Measurements from ENCODE around the gene RNMT.

GRCh38 chr18:13725566-13726231, 774 bp upstream of the RNMT start:
- no peak for TF ChIP-seq CTCF (conservative IDR thresholded peaks at IDR 0.05; ENCODE audit: low read length)
- TF ChIP-seq EZH2phosphoT487 (IDR thresholded peaks at IDR 0.05; ENCODE audit: borderline replicate concordance, low read depth, low read length) = no peak
